GM23338 (cell line): ENCODE data around the gene SLC44A1. TPM values are rescaled to one million over a fixed set of nuclear protein-coding genes. Genes with fewer than 3 reads are reported as not detected.
A peak's percentile ranks its signal among the peaks of the same experiment; 100 is the strongest.

Source experiments
- ATAC-seq: fragments of 200-7000 bp; cut with Tn5 transposase; 3 replicates; pipeline ENCODE4 v1.9.1; 2020
- DNase-seq: peaks from one replicate; pipeline ENCODE4 v3.0.0-alpha.2; 2015; ENCODE audit warnings: low spot score
- H2AFZ ChIP-seq: fragments of 200-600 bp; sonication (generic); 2 replicates; pipeline ENCODE4 v1.8.0; 2016; ENCODE audit warnings: antibody characterized with exemption, mild to moderate bottlenecking, moderate library complexity
- H3F3A ChIP-seq: fragments of 200-600 bp; sonication (generic); replicated peaks from 2 replicates; pipeline ENCODE4 v1.8.0; 2017; ENCODE audit warnings: antibody characterized with exemption, mixed run types, low read depth
- H3K27ac ChIP-seq: fragments of 200-600 bp; sonication (generic); 2 replicates; pipeline ENCODE4 v1.6.1; 2016; ENCODE audit warnings: low read depth
- H3K27me3 ChIP-seq: fragments of 200-600 bp; sonication (generic); 2 replicates; pipeline ENCODE4 v1.8.0; 2016; ENCODE audit warnings: mild to moderate bottlenecking, mixed run types, moderate library complexity; ENCODE audit not compliant: insufficient read depth
- H3K36me3 ChIP-seq: fragments of 200-600 bp; sonication (generic); 2 replicates; pipeline ENCODE4 v1.8.0; 2016; ENCODE audit warnings: mild to moderate bottlenecking; ENCODE audit not compliant: insufficient read depth
- H3K4me1 ChIP-seq: fragments of 200-600 bp; sonication (generic); 2 replicates; pipeline ENCODE4 v1.8.0; 2016; ENCODE audit warnings: mild to moderate bottlenecking, moderate library complexity; ENCODE audit not compliant: insufficient read depth
- H3K4me2 ChIP-seq: fragments of 200-600 bp; sonication (generic); 2 replicates; pipeline ENCODE4 v1.7.1; 2017; ENCODE audit warnings: mixed run types
- H3K4me3 ChIP-seq: fragments of 200-600 bp; sonication (generic); 2 replicates; pipeline ENCODE4 v1.6.1; 2016; ENCODE audit warnings: mixed run types
- H3K79me2 ChIP-seq: fragments of 200-600 bp; sonication (generic); replicated peaks from 2 replicates; pipeline ENCODE4 v1.8.0; 2017; ENCODE audit warnings: mild to moderate bottlenecking; ENCODE audit not compliant: insufficient read depth
- H3K9me2 ChIP-seq: fragments of 200-600 bp; sonication (generic); 2 replicates; pipeline ENCODE4 v1.8.0; 2017; ENCODE audit not compliant: insufficient read depth
- H4K20me1 ChIP-seq: fragments of 200-600 bp; sonication (generic); replicated peaks from 2 replicates; pipeline ENCODE4 v1.8.0; 2017; ENCODE audit warnings: mild to moderate bottlenecking; ENCODE audit not compliant: insufficient read depth
- H3K27ac Mint-ChIP-seq: 2 replicates; pipeline ENCODE4 v1.8.0; 2020; ENCODE audit warnings: inconsistent platforms, mild to moderate bottlenecking, moderate library complexity, mixed read lengths
- H3K27me3 Mint-ChIP-seq: 3 replicates; pipeline ENCODE4 v1.8.0; 2022; ENCODE audit warnings: low read depth, mild to moderate bottlenecking, moderate library complexity, mixed read lengths, inconsistent platforms; ENCODE audit not compliant: insufficient read depth, poor library complexity
- H3K36me3 Mint-ChIP-seq: 3 replicates; pipeline ENCODE4 v1.8.0; 2021; ENCODE audit warnings: low read depth, mild to moderate bottlenecking, inconsistent platforms, moderate library complexity, mixed read lengths
- H3K4me1 Mint-ChIP-seq: 3 replicates; pipeline ENCODE4 v1.8.0; 2020; ENCODE audit warnings: mild to moderate bottlenecking, inconsistent platforms, mixed read lengths
- H3K4me3 Mint-ChIP-seq: 3 replicates; pipeline ENCODE4 v1.8.0; 2021; ENCODE audit warnings: moderate library complexity, mild to moderate bottlenecking, inconsistent platforms, mixed read lengths
- H3K9me3 Mint-ChIP-seq: 3 replicates; pipeline ENCODE4 v1.8.0; 2020; ENCODE audit warnings: moderate library complexity, mild to moderate bottlenecking, inconsistent platforms, mixed read lengths
- CREB1 ChIP-seq: fragments of 250-450 bp; sonication (Bioruptor Pico); IDR thresholded peaks from 2 replicates; pipeline ENCODE4 v1.5.0; 2020; ENCODE audit warnings: low read depth, mild to moderate bottlenecking, moderate library complexity
- EZH2 ChIP-seq: fragments of 200-600 bp; sonication (generic); IDR thresholded peaks from one replicate; pipeline ENCODE4 v1.8.0; 2017; ENCODE audit warnings: antibody characterized with exemption, mild to moderate bottlenecking, low read depth; ENCODE audit not compliant: unreplicated experiment
- EZH2phosphoT487 ChIP-seq: fragments of 200-600 bp; sonication (generic); IDR thresholded peaks from one replicate; pipeline ENCODE4 v1.8.1; 2018; ENCODE audit warnings: antibody characterized with exemption; ENCODE audit not compliant: unreplicated experiment
- NANOG ChIP-seq: IDR thresholded peaks from 2 replicates; pipeline ENCODE4 v1.6.1; 2016; ENCODE audit warnings: antibody characterized with exemption, borderline replicate concordance
- POLR2AphosphoS5 ChIP-seq: IDR thresholded peaks from 2 replicates; pipeline ENCODE4 v1.6.1; 2016; ENCODE audit warnings: antibody characterized with exemption, low read depth
- ZNF114 ChIP-seq: fragments of 250-450 bp; sonication (Bioruptor Pico); IDR thresholded peaks from 2 replicates; pipeline ENCODE4 v1.5.0; 2020; ENCODE audit warnings: mild to moderate bottlenecking, moderate library complexity
- long read RNA-seq: library from polyadenylated mRNA; unstranded; transcript quantifications from one replicate; pipeline ENCODE4 v2.0.0, GENCODE V29; 2020; ENCODE audit not compliant: unreplicated experiment
- polyA plus RNA-seq: library from polyadenylated mRNA; unstranded; fragments of >200 nt; fragmentation: Nextera tagmentation; extraction: Ambion mirVana; gene quantifications from 2 replicates; pipeline ENCODE4 v1.2.1, GENCODE V29; 2016
- total RNA-seq: library from RNA; depleted of rRNA; stranded (reverse); fragments of >200 nt; shearing (Covaris generic); gene quantifications from 2 replicates; pipeline ENCODE4 v1.2.3, GENCODE V29; 2014; rRNA removed
- TF ChIP-seq, protein P1 (sequence below), 2 experiments: fragments of 200-600 bp in 1 of 2; sonication (generic) in 1 of 2; conservative IDR thresholded peaks; 2 replicates each; pipeline versions ENCODE4 v1.5.1 to v1.6.1; 2016 to 2017; ENCODE audit warnings: antibody characterized with exemption in 2 of 2, low read depth in 2 of 2, mild to moderate bottlenecking in 2 of 2, moderate library complexity in 1 of 2
- TF ChIP-seq, protein P2 (sequence below): IDR thresholded peaks from 2 replicates; pipeline ENCODE4 v1.6.1; 2016; ENCODE audit warnings: antibody characterized with exemption

SLC44A1 gene
- total RNA-seq (74.4 and 75.0 TPM in 2 replicates), polyA plus RNA-seq (14.9 and 15.0 TPM in 2 replicates)
- long read RNA-seq, full-length matches to known transcripts = 7 of 13 reads
- long read RNA-seq, partial matches to known transcripts = 3 of 13 reads
- long read RNA-seq, other reads (novel, unspliced or antisense) = 3 of 13 reads

DNA sequence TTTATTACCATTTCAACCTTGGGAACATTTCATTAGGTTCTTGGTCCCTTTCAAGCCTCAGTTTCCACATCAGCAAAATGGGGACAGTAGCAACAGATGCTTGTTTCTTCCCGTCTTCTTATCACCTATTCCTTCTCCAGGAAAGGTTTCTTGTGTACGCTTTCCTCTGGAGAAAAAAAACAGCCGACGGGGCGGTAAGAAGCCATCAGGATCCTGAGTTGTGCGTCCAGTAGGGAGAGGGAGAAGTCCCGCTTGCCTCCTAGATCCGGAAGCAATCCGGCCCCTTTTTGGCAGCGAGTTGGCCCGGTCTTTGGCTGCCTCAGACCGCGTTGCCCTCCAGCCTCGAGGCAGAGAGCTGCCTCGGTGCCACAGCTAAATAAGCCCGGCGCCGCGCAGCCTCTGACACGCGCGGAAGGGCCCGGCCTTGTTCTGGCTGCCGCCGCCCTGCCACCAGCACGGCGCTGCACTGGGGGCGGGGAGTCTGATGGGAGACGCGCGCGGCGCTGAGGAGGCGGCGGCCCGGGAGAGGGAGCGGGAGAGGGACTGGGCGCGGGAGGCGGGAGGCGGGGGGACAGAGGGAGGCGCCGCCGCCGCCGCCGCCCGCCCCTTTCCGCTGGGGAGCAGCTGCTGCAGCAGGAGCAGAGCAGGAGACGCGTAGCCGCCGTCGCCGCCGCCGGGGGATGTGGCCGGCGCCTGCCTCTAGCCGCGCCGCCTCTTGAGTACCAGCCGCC is at the start of gene SLC44A1:
Gene SLC44A1, plus strand, starts transcription at position 649 of the 731 bp plus-strand sequence. CDS start 218 bp downstream, outside the sequence.
- ATAC-seq (peak; percentile 79), DNase-seq (peak; percentile 92)
- peak within 1 kb of the TSS; percentile 91 for H3K4me2 ChIP-seq
- peaks cover 38% of the 10 kb centered on the region for H3K79me2 ChIP-seq
- peak within 1 kb of the TSS; percentile 98 for H3K27ac Mint-ChIP-seq
- H3K27me3 Mint-ChIP-seq = peaks cover 1% of the 10 kb centered on the region
- no peaks in the 10 kb centered on the region for H3K36me3 ChIP-seq
- H3K4me3 ChIP-seq = peak within 1 kb of the TSS; percentile 84
- H3K27ac ChIP-seq = peak within 1 kb of the TSS; percentile 94
- TF ChIP-seq, protein P1, sequence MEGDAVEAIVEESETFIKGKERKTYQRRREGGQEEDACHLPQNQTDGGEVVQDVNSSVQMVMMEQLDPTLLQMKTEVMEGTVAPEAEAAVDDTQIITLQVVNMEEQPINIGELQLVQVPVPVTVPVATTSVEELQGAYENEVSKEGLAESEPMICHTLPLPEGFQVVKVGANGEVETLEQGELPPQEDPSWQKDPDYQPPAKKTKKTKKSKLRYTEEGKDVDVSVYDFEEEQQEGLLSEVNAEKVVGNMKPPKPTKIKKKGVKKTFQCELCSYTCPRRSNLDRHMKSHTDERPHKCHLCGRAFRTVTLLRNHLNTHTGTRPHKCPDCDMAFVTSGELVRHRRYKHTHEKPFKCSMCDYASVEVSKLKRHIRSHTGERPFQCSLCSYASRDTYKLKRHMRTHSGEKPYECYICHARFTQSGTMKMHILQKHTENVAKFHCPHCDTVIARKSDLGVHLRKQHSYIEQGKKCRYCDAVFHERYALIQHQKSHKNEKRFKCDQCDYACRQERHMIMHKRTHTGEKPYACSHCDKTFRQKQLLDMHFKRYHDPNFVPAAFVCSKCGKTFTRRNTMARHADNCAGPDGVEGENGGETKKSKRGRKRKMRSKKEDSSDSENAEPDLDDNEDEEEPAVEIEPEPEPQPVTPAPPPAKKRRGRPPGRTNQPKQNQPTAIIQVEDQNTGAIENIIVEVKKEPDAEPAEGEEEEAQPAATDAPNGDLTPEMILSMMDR (conservative IDR thresholded peaks at IDR 0.05; ENCODE audit: low read depth in 2 of 2) = 0 out of 4 replicates have a peak, but pooled peaks of 1 of the 2 experiments have one; percentile 0
- TF ChIP-seq, protein P2, sequence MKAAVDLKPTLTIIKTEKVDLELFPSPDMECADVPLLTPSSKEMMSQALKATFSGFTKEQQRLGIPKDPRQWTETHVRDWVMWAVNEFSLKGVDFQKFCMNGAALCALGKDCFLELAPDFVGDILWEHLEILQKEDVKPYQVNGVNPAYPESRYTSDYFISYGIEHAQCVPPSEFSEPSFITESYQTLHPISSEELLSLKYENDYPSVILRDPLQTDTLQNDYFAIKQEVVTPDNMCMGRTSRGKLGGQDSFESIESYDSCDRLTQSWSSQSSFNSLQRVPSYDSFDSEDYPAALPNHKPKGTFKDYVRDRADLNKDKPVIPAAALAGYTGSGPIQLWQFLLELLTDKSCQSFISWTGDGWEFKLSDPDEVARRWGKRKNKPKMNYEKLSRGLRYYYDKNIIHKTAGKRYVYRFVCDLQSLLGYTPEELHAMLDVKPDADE = peak; percentile 77
- TF ChIP-seq POLR2AphosphoS5 = peak; percentile 75
- TF ChIP-seq EZH2 = no peak
- peak; percentile 75 for TF ChIP-seq CREB1 (CRISPR knock-in tag)
- TF ChIP-seq NANOG = no peak
- no peaks in the 10 kb centered on the region for H3K27me3 ChIP-seq
- H3K4me3 Mint-ChIP-seq = peak within 1 kb of the TSS; percentile 96
- H3K4me1 ChIP-seq = peaks cover 71% of the 10 kb centered on the region
- H4K20me1 ChIP-seq = no peaks in the 10 kb centered on the region
- no peaks in the 10 kb centered on the region for H3K9me3 Mint-ChIP-seq
- H3K4me1 Mint-ChIP-seq = peaks cover 72% of the 10 kb centered on the region
- H3K9me2 ChIP-seq = no peaks in the 10 kb centered on the region
- peak within 1 kb of the TSS; percentile 83 for H2AFZ ChIP-seq
- H3K36me3 Mint-ChIP-seq = no peaks in the 10 kb centered on the region
- H3F3A ChIP-seq = no peaks in the 10 kb centered on the region; the same call in 1 of the 2 replicates

DNA sequence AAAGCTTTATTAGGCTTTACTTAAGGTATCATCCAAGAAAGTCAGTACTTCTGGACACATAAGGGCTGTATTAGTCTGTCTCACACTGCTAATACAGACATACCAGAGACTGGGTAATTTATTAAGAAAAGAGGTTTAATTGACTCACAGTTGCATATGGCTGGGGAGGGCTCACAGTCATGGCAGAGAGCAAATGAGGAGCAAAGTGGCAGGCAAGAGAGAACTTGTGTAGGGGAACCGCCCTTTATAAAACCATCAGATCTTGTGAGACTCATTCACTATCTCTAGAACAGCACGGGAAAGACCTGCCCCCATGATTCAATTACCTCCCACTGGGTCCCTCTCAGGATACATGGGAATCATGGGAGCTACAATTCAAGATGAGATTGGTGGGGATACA is 49.2 kb upstream of the SLC44A1 start:
- DNase-seq = no peak
- Mint-ChIP-seq H3K4me3 (no peak overlapping the region), H3K9me3 (no peaks in the 10 kb centered on the region), H3K27ac (no peak overlapping the region), H3K27me3 (peaks cover 3% of the 10 kb centered on the region), H3K36me3 (no peaks in the 10 kb centered on the region), H3K4me1 (peaks cover 10% of the 10 kb centered on the region; the same call in 1 of the 3 replicates)
- H2AFZ ChIP-seq = no peak overlapping the region
- no peaks in the 10 kb centered on the region for H3K36me3 ChIP-seq
- no peak overlapping the region for H3K4me2 ChIP-seq
- H4K20me1 ChIP-seq = no peaks in the 10 kb centered on the region
- no peaks in the 10 kb centered on the region for H3K27me3 ChIP-seq
- no peak for ATAC-seq
- no peak overlapping the region for H3K4me3 ChIP-seq
- H3K79me2 ChIP-seq = no peaks in the 10 kb centered on the region
- H3K27ac ChIP-seq = no peak overlapping the region
- H3F3A ChIP-seq = no peaks in the 10 kb centered on the region
- no peaks in the 10 kb centered on the region for H3K4me1 ChIP-seq
- peaks cover 7% of the 10 kb centered on the region; the same call in 1 of the 2 replicates for H3K9me2 ChIP-seq
- TF ChIP-seq ZNF114 (CRISPR knock-in tag) (no peak), EZH2phosphoT487 (no peak)
